ENCODE data around the gene C11orf54. TPM values are rescaled to one million over a fixed set of nuclear protein-coding genes. Genes with fewer than 3 reads are reported as not detected.

Gene C11orf54
- total and polyA plus RNA-seq, 10 of the 15 experiments (the other 5 are each of a cell fraction or from before 2014, with no cell fraction given) = 15.1 to 32.3 (median 26.8) TPM

GRCh38 chr11:93751001-93751400, 9.5 kb downstream of the C11orf54 start (continued):
- no peak for TF ChIP-seq E4F1 (IDR thresholded peaks at IDR 0.05; ENCODE audit: borderline replicate concordance, partially characterized antibody)
- no peak for TF ChIP-seq ZNF217 (IDR thresholded peaks at IDR 0.05)

GRCh38 chr11:93753241-93753640, 11.8 kb downstream of the C11orf54 start:
- no TSS peak for BruUV-seq (replicated peaks)
- TF ChIP-seq LARP7 (IDR thresholded peaks at IDR 0.05) = no peak
- no peak for TF ChIP-seq RB1 (IDR thresholded peaks at IDR 0.05; ENCODE audit: borderline replicate concordance)
- no peak for TF ChIP-seq STAT3 (IDR thresholded peaks at IDR 0.05; ENCODE audit: low read depth, low read length)
- TF ChIP-seq YY1 (IDR thresholded peaks at IDR 0.05; ENCODE audit: low read depth, low read length) = no peak
- no peak for TF ChIP-seq ZNF274 (IDR thresholded peaks at IDR 0.05; ENCODE audit: insufficient read depth, insufficient read length)
- no peak for TF ChIP-seq HDAC6 (IDR thresholded peaks at IDR 0.05; ENCODE audit: unreplicated experiment)
- no peak for TF ChIP-seq ASH2L (IDR thresholded peaks at IDR 0.05; ENCODE audit: borderline replicate concordance, low read depth)
- no peak for TF ChIP-seq CTCF (IDR thresholded peaks at IDR 0.05 in 2 of 3, conservative IDR thresholded peaks at IDR 0.05 in 1 of 3; ENCODE audit: control insufficient read depth in 2 of 3, extremely low read depth in 1 of 3, insufficient read depth in 1 of 3, low read depth in 3 of 3, low read length in 3 of 3)
- no peak for TF ChIP-seq RUNX3 (IDR thresholded peaks at IDR 0.05; ENCODE audit: low read length)
- no peak for TF ChIP-seq POU2F2 (IDR thresholded peaks at IDR 0.05; ENCODE audit: borderline replicate concordance, low read depth, low read length)
- no peak for TF ChIP-seq NFYB (IDR thresholded peaks at IDR 0.05; ENCODE audit: insufficient read depth, low read depth, low read length)
- TF ChIP-seq SREBF1 (IDR thresholded peaks at IDR 0.05; ENCODE audit: low read length) = no peak
- no peak for TF ChIP-seq SKIL (IDR thresholded peaks at IDR 0.05; ENCODE audit: low read depth, poor library complexity, severe bottlenecking)

More at GRCh38 chr11:93753241-93753640, 11.8 kb downstream of the C11orf54 start:
- H3K4me3 ChIP-seq = no peak overlapping the region
- WGBS (ENCODE audit: insufficient coverage, insufficient replicate concordance, low lambda C conversion rate, missing lambda C conversion rate) = 97% methylated on average over 2 of the region's 2 CpGs
- H3K27me3 ChIP-seq (replicated peaks in 1 of 2; ENCODE audit: control insufficient read depth in 2 of 2, insufficient read depth in 2 of 2, low read length in 1 of 2) = no peaks in the 10 kb centered on the region
- intact Hi-C loops (cut with micrococcal nuclease; ENCODE audit: unreplicated experiment) (no loop called here), in situ Hi-C loops (cut with MboI) (no loop called here)
- DNase-seq (ENCODE audit: low read depth, low spot score) (no peak), ATAC-seq (no peak), FAIRE-seq (no peak)
- no peaks in the 10 kb centered on the region for H4K20me1 ChIP-seq (ENCODE audit: control insufficient read depth, insufficient read depth)
- H3K9ac ChIP-seq (ENCODE audit: control insufficient read depth, insufficient read depth, low read length) = no peak overlapping the region
- no peaks in the 10 kb centered on the region for H3K79me2 ChIP-seq (ENCODE audit: control insufficient read depth, insufficient read depth, low read length)
- RAD21 ChIA-PET (ENCODE audit: unreplicated experiment) = no interaction called here
- CTCF ChIA-PET = no interaction called here
- H3K27ac ChIP-seq (ENCODE audit: control insufficient read depth, insufficient read depth) = no peak overlapping the region
- SMC1A ChIA-PET (ENCODE audit: uncharacterized antibody, unreplicated experiment) = no interaction called here
- POLR2A ChIA-PET = no interaction called here
- peaks cover 2 to 4% of the 10 kb centered on the region in 2 experiments; a peak in 3 of 4 replicates for H3K36me3 ChIP-seq (ENCODE audit: control insufficient read depth in 2 of 2, insufficient read depth in 2 of 2, low read length in 1 of 2)
- peaks cover 3% of the 10 kb centered on the region; the same call in 1 of the 2 replicates for H3K4me1 ChIP-seq (ENCODE audit: control insufficient read depth, insufficient read depth, low read length)
- H3K4me2 ChIP-seq (ENCODE audit: control insufficient read depth, insufficient read depth) = no peak overlapping the region
- H3K9me3 ChIP-seq (replicated peaks; ENCODE audit: control insufficient read depth, insufficient read depth, low read length) = no peaks in the 10 kb centered on the region
- no peak overlapping the region for H2AFZ ChIP-seq (ENCODE audit: control insufficient read depth, low read depth, low read length)
